Uterus (tissue), 2 donors: ENCODE measurements around the gene HCN3.

Experiments used
- CTCF ChIP-seq, 4 experiments: fragments of 200-600 bp in 2 of 4; fragments of 450-650 bp in 2 of 4; sonication (generic) in 2 of 4; IDR thresholded peaks; one replicate each; pipeline ENCODE4 v1.5.1; 2016 to 2019; ENCODE audit warnings: antibody characterized with exemption in 4 of 4, mild to moderate bottlenecking in 2 of 4, moderate library complexity in 1 of 4
- POLR2A ChIP-seq, 2 donors: fragments of 450-650 bp; IDR thresholded peaks; one replicate each; pipeline ENCODE4 v1.6.1; 2016; ENCODE audit warnings: antibody characterized with exemption in 2 of 2, mild to moderate bottlenecking in 1 of 2, moderate library complexity in 1 of 2

GRCh38 chr1:155334962-155335361 is 57.7 kb downstream of the HCN3 start:
- TF ChIP-seq CTCF (IDR thresholded peaks at IDR 0.05) (no peak), POLR2A (IDR thresholded peaks at IDR 0.05) (no peak)
